Sigmoid colon (tissue), 7 donors: Measurements from ENCODE around the gene EMID1. TPM values are rescaled to one million over a fixed set of nuclear protein-coding genes. Genes with fewer than 3 reads are reported as not detected.

Experiments
- DNase-seq: peaks from one replicate; pipeline ENCODE4 v3.0.0-alpha.2; 2019
- H3K27ac ChIP-seq, 4 donors: fragments of 200-600 bp; sonication (generic); one replicate each; pipeline ENCODE4 v1.5.1; 2016 to 2019; ENCODE audit warnings: mild to moderate bottlenecking in 1 of 4
- H3K27me3 ChIP-seq, 3 donors: fragments of 200-600 bp; sonication (generic); one replicate each; pipeline ENCODE4 v1.5.1; 2019; ENCODE audit warnings: mild to moderate bottlenecking in 1 of 3
- H3K36me3 ChIP-seq, 4 donors: fragments of 200-600 bp; sonication (generic); one replicate each; pipeline ENCODE4 v1.5.1; 2016 to 2019
- H3K4me1 ChIP-seq, 4 donors: fragments of 200-600 bp; sonication (generic); one replicate each; pipeline ENCODE4 v1.5.1; 2017 to 2019
- H3K4me3 ChIP-seq, 4 donors: fragments of 200-600 bp; sonication (generic); one replicate each; pipeline ENCODE4 v1.5.1; 2017 to 2019; ENCODE audit warnings: mild to moderate bottlenecking in 2 of 4, moderate library complexity in 1 of 4
- H3K9me3 ChIP-seq, 4 donors: fragments of 200-600 bp in 3 of 4; sonication (generic) in 3 of 4; one replicate each; pipeline versions ENCODE4 v1.5.1 to v1.6.1; 2013 to 2019
- EP300 ChIP-seq, 4 donors: sonication (generic); formaldehyde crosslinking; IDR thresholded peaks; one replicate each; pipeline ENCODE4 v1.6.1; 2017; ENCODE audit warnings: antibody characterized with exemption in 4 of 4
- POLR2A ChIP-seq, 2 donors: fragments of 450-650 bp; IDR thresholded peaks; one replicate each; pipeline ENCODE4 v1.6.1; 2016; ENCODE audit warnings: antibody characterized with exemption in 2 of 2, mild to moderate bottlenecking in 2 of 2, moderate library complexity in 2 of 2
- POLR2AphosphoS5 ChIP-seq, 4 donors: sonication (generic); formaldehyde crosslinking; IDR thresholded peaks; one replicate each; pipeline ENCODE4 v1.6.1; 2017; ENCODE audit warnings: antibody characterized with exemption in 4 of 4
- WGBS, 2 donors: extraction: QIAGEN DNeasy Blood & Tissue Kit; methylation state at CpG; one replicate each; pipeline ENCODE4 v1.1.7; 2013; 5-methylcytosine and 5-hydroxymethylcytosine counted together
- intact Hi-C: fragments of 100-400 bp; cut with DNase I; formaldehyde crosslinking; loops from one replicate; pipeline ENCODE4 v1.15.1; 2023
- polyA plus RNA-seq, 3 donors: library from polyadenylated mRNA; stranded (reverse); fragments of 200-250 nt; gene quantifications; one replicate each; pipeline ENCODE4 v1.2.3, GENCODE V29; 2013
- total RNA-seq, 4 donors: library from RNA; depleted of rRNA; stranded (reverse); fragments of >200 nt; gene quantifications; one replicate each; pipeline ENCODE4 v1.1.0, GENCODE V29; 2016
- TF ChIP-seq, protein P1 (sequence below), 4 experiments: fragments of 450-650 bp in 3 of 4; fragments of 200-600 bp in 1 of 4; IDR thresholded peaks; one replicate each; pipeline ENCODE4 v1.5.1; 2016 to 2019; ENCODE audit warnings: antibody characterized with exemption in 4 of 4, mild to moderate bottlenecking in 3 of 4, moderate library complexity in 2 of 4
- donor health status: healthy with polysubstance abuse.
- donor health status: Bipolar disorder and iron deficiency.
- donor health status: healthy.

Gene EMID1
- total and polyA plus RNA-seq, 7 donors = 0.27 to 5.9 (median 3.2) TPM

DNA sequence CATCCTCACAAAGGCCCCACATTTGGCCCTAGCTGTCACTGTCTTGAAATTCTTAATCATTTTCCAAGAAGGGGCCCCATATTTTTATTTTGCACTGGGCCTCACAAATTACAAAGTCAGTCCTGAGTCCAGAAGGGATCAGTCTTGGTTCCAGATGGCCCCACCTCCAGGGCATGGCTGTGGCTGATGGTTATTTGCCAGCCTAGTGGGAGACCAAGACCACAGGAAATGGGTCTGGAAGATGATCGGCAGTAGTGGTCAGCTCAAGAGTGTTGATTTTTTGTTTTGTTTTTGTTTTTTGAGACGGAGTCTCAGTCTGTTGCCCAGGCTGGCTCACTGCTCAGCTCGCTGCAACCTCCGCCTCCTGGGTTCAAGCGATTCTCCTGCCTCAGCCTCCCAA, 47.1 kb upstream of the EMID1 start:
- H3K36me3 ChIP-seq = no peaks in the 10 kb centered on the region
- no peak for TF ChIP-seq POLR2A (IDR thresholded peaks at IDR 0.05)
- TF ChIP-seq, protein P1, sequence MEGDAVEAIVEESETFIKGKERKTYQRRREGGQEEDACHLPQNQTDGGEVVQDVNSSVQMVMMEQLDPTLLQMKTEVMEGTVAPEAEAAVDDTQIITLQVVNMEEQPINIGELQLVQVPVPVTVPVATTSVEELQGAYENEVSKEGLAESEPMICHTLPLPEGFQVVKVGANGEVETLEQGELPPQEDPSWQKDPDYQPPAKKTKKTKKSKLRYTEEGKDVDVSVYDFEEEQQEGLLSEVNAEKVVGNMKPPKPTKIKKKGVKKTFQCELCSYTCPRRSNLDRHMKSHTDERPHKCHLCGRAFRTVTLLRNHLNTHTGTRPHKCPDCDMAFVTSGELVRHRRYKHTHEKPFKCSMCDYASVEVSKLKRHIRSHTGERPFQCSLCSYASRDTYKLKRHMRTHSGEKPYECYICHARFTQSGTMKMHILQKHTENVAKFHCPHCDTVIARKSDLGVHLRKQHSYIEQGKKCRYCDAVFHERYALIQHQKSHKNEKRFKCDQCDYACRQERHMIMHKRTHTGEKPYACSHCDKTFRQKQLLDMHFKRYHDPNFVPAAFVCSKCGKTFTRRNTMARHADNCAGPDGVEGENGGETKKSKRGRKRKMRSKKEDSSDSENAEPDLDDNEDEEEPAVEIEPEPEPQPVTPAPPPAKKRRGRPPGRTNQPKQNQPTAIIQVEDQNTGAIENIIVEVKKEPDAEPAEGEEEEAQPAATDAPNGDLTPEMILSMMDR (IDR thresholded peaks at IDR 0.05) = no peak
- TF ChIP-seq POLR2AphosphoS5 (IDR thresholded peaks at IDR 0.05) = no peak
- no peak for TF ChIP-seq EP300 (IDR thresholded peaks at IDR 0.05)
- DNase-seq = no peak
- WGBS, 2 donors = 87% methylated on average over 5 of the region's 5 CpGs
- no peaks in the 10 kb centered on the region for H3K27me3 ChIP-seq
- no peak overlapping the region for H3K27ac ChIP-seq
- no peak overlapping the region for H3K4me3 ChIP-seq
- peaks cover 0 to 8% (median 8%) of the 10 kb centered on the region in 4 donors for H3K4me1 ChIP-seq
- H3K9me3 ChIP-seq = no peaks in the 10 kb centered on the region
- intact Hi-C loops = no loop called here

DNA sequence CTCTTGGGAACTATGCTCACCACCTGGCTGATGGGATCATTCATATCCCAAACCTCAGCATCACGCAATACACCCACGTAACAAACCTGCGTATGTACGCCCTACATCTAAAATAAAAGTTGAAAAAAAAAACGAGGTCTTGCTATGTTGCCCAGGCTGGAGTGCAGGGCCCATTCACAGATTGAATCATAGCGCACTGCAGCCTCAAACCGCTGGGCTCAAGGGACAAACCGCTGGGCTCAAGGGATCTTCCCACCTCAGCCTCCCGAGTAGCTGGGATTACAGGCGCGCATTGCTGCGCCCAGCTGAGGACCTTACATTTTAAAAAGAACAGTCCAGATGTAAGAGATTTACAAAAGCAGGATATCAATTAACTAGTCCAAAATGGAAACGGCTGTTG, 41.9 kb upstream of the EMID1 start:
- no peaks in the 10 kb centered on the region for H3K27me3 ChIP-seq
- peak; percentile 4 for DNase-seq
- H3K4me1 ChIP-seq = no peaks in the 10 kb centered on the region
- no peaks in the 10 kb centered on the region for H3K9me3 ChIP-seq
- TF ChIP-seq, protein P1 (IDR thresholded peaks at IDR 0.05) = no peak
- TF ChIP-seq POLR2A (IDR thresholded peaks at IDR 0.05) (no peak), EP300 (IDR thresholded peaks at IDR 0.05) (no peak), POLR2AphosphoS5 (IDR thresholded peaks at IDR 0.05) (no peak)
- intact Hi-C loops = no loop called here
- no peaks in the 10 kb centered on the region for H3K36me3 ChIP-seq
- H3K4me3 ChIP-seq = no peak overlapping the region
- WGBS, 2 donors = 94% methylated on average over 13 of the region's 13 CpGs
- H3K27ac ChIP-seq = no peak overlapping the region

DNA sequence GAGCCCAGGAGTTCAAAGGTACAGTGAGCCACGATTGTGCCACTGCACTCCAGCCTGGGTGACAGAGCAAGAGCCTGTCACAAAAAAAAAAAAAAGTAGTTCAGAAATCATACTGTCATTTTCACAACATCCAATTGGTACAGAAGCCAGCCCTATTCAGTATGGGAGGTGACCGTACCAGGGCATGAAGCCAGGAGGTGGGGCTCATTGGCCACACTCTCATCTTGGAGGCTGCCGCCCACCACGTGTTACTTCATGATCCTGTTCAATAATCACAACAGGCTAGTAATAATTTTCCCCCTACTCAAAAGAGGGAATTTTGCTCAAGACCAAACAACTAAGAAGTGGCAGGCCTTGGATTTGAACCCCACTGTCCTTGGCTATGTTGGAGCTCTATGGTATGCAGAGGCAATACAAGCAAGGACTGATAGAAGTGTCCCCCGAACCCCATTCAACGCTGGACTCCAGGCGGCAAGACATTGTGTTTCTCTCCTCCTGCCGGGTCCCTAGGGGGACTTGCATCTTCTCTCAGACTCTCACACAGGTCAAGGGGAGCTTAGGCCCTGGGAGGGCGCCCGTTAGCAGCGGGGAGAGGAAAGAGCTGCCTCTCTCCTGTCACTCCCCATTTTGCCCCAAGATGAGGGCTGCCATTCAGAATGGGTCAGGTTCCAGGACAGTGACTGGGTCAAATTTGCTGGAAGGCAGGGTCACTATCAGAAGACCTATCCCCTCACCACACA, 40.2 kb upstream of the EMID1 start:
- H3K9me3 ChIP-seq = no peaks in the 10 kb centered on the region

DNA sequence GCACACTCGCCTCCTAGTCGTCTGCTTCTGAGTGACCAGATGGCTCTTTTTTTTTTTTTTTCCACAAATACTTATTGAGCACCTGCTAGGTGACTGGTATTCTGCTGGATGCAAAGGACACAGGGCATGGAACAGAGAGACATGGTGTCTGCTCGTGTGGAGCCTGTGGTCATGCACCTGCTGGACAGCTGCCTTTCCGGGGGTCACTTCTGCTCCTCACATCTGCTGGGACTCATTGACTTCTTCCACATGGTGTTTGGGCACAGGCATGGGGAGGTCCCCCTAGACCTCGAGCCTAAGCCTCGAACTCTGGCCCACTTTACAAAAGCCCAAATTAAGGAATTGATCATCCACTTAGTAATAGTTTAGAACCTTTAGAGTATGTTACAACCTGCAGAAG, 39.5 kb upstream of the EMID1 start:
- Histone ChIP-seq H3K4me1 (no peaks in the 10 kb centered on the region), H3K4me3 (no peak overlapping the region), H3K27ac (no peak overlapping the region), H3K27me3 (no peaks in the 10 kb centered on the region), H3K36me3 (no peaks in the 10 kb centered on the region), H3K9me3 (no peaks in the 10 kb centered on the region)
- peak; percentile 28 for DNase-seq
- intact Hi-C loops = no loop called here
- WGBS, 2 donors = 74 to 88% methylated on average over 6 of the region's 6 CpGs
- TF ChIP-seq, protein P1 (IDR thresholded peaks at IDR 0.05) = no peak
- TF ChIP-seq POLR2A (IDR thresholded peaks at IDR 0.05) (no peak), POLR2AphosphoS5 (IDR thresholded peaks at IDR 0.05) (no peak), EP300 (IDR thresholded peaks at IDR 0.05) (no peak)

More for the DNA sequence above, 40.2 kb upstream of the EMID1 start:
- TF ChIP-seq EP300 (IDR thresholded peaks at IDR 0.05) = no peak
- no peak for TF ChIP-seq POLR2A (IDR thresholded peaks at IDR 0.05)
- TF ChIP-seq, protein P1 (IDR thresholded peaks at IDR 0.05) = no peak
- TF ChIP-seq POLR2AphosphoS5 (IDR thresholded peaks at IDR 0.05) = no peak
- Histone ChIP-seq H3K4me3 (no peak overlapping the region), H3K36me3 (no peaks in the 10 kb centered on the region), H3K4me1 (no peaks in the 10 kb centered on the region), H3K27me3 (no peaks in the 10 kb centered on the region), H3K27ac (no peak overlapping the region)
- 72 to 87% methylated on average over 11 of the region's 11 CpGs for WGBS, 2 donors
- intact Hi-C loops = no loop called here
- peak; percentile 40 for DNase-seq
